Measurements from ENCODE around the gene ESR1. TPM values are rescaled to one million over a fixed set of nuclear protein-coding genes. Genes with fewer than 3 reads are reported as not detected.
A peak's percentile ranks its signal among the peaks of the same experiment; 100 is the strongest.

Gene ESR1
- total RNA-seq, 1 experiment from 2014 or later = 0.98 TPM

DNA sequence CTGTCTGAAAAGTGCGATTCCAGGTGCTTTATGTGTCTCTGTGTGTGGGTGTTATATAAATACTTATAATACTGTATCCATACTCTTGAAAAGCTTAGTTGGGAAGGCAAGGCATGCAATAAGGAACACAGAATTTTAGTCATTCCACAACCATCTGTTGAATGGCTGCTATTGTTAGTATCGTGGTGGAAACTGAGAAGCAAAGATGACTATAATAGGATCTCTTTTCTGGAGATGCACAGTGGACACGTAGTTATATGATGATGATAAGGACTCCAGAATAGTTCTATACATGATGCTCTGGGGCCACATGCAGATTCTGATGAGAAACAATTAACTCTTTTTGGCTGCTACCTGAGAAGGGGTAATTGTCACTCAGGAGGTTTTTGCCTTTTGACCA is 25.2 kb downstream of the ESR1 start:
- H3K9me3 Mint-ChIP-seq = no peaks in the 10 kb centered on the region
- H3K4me3 Mint-ChIP-seq = no peak overlapping the region
- peaks cover 12% of the 10 kb centered on the region for H3K4me1 Mint-ChIP-seq
- no peaks in the 10 kb centered on the region for H3K36me3 Mint-ChIP-seq
- H3K27ac Mint-ChIP-seq = no peak overlapping the region
- POLR2A ChIA-PET = no interaction called here
- CTCF ChIA-PET = no interaction called here
- TF ChIP-seq AFF4 (CRISPR knock-in tag; IDR thresholded peaks at IDR 0.05; ENCODE audit: borderline replicate concordance) = no peak
- no peak for TF ChIP-seq ZNF317 (CRISPR knock-in tag; IDR thresholded peaks at IDR 0.05; ENCODE audit: borderline replicate concordance, low read depth)
- TF ChIP-seq, protein P1, sequence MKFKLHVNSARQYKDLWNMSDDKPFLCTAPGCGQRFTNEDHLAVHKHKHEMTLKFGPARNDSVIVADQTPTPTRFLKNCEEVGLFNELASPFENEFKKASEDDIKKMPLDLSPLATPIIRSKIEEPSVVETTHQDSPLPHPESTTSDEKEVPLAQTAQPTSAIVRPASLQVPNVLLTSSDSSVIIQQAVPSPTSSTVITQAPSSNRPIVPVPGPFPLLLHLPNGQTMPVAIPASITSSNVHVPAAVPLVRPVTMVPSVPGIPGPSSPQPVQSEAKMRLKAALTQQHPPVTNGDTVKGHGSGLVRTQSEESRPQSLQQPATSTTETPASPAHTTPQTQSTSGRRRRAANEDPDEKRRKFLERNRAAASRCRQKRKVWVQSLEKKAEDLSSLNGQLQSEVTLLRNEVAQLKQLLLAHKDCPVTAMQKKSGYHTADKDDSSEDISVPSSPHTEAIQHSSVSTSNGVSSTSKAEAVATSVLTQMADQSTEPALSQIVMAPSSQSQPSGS (CRISPR knock-in tag; IDR thresholded peaks at IDR 0.05; ENCODE audit: borderline replicate concordance, low read depth) = no peak
- TF ChIP-seq, protein P2, sequence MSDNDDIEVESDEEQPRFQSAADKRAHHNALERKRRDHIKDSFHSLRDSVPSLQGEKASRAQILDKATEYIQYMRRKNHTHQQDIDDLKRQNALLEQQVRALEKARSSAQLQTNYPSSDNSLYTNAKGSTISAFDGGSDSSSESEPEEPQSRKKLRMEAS (CRISPR knock-in tag; IDR thresholded peaks at IDR 0.05) = no peak
- TF ChIP-seq NFYB (CRISPR knock-in tag; conservative IDR thresholded peaks at IDR 0.05; ENCODE audit: low read depth) = no peak
- no peak for TF ChIP-seq IRF2 (CRISPR knock-in tag; IDR thresholded peaks at IDR 0.05; ENCODE audit: borderline replicate concordance, low read depth)
- TF ChIP-seq, protein P3, sequence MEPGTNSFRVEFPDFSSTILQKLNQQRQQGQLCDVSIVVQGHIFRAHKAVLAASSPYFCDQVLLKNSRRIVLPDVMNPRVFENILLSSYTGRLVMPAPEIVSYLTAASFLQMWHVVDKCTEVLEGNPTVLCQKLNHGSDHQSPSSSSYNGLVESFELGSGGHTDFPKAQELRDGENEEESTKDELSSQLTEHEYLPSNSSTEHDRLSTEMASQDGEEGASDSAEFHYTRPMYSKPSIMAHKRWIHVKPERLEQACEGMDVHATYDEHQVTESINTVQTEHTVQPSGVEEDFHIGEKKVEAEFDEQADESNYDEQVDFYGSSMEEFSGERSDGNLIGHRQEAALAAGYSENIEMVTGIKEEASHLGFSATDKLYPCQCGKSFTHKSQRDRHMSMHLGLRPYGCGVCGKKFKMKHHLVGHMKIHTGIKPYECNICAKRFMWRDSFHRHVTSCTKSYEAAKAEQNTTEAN (CRISPR knock-in tag; IDR thresholded peaks at IDR 0.05) = no peak
- no peak for TF ChIP-seq GRHL2 (CRISPR knock-in tag; IDR thresholded peaks at IDR 0.05; ENCODE audit: insufficient replicate concordance, severe bottlenecking)
- no peak for TF ChIP-seq MXD4 (CRISPR knock-in tag; IDR thresholded peaks at IDR 0.05; ENCODE audit: borderline replicate concordance)
- no peak for TF ChIP-seq JAZF1 (CRISPR knock-in tag; IDR thresholded peaks at IDR 0.05)
- no peak for TF ChIP-seq NR3C1 (CRISPR knock-in tag; conservative IDR thresholded peaks at IDR 0.05; ENCODE audit: low read depth)
- TF ChIP-seq, protein P4, sequence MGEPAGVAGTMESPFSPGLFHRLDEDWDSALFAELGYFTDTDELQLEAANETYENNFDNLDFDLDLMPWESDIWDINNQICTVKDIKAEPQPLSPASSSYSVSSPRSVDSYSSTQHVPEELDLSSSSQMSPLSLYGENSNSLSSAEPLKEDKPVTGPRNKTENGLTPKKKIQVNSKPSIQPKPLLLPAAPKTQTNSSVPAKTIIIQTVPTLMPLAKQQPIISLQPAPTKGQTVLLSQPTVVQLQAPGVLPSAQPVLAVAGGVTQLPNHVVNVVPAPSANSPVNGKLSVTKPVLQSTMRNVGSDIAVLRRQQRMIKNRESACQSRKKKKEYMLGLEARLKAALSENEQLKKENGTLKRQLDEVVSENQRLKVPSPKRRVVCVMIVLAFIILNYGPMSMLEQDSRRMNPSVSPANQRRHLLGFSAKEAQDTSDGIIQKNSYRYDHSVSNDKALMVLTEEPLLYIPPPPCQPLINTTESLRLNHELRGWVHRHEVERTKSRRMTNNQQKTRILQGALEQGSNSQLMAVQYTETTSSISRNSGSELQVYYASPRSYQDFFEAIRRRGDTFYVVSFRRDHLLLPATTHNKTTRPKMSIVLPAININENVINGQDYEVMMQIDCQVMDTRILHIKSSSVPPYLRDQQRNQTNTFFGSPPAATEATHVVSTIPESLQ (CRISPR knock-in tag; IDR thresholded peaks at IDR 0.05) = no peak
- TF ChIP-seq NFE2L1 (CRISPR knock-in tag; IDR thresholded peaks at IDR 0.05) = no peak
- no peak for ATAC-seq
- H3K27me3 Mint-ChIP-seq (ENCODE audit: low read depth) = no peaks in the 10 kb centered on the region
- no peak for DNase-seq (ENCODE audit: low spot score)

GRCh38 chr6:151835396-151835795 is 27.9 kb downstream of the ESR1 start:
- POLR2A ChIA-PET = interaction anchor here (0.6 kb wide), 1 partner anchor 520 kb away, joined by 3 read pairs; no protein-coding TSS in a partner anchor
- Mint-ChIP-seq H3K27me3 (ENCODE audit: low read depth) (no peaks in the 10 kb centered on the region), H3K36me3 (no peaks in the 10 kb centered on the region), H3K27ac (no peak overlapping the region), H3K4me3 (no peak overlapping the region), H3K9me3 (no peaks in the 10 kb centered on the region), H3K4me1 (peaks cover 7% of the 10 kb centered on the region)
- ATAC-seq = peak; percentile 46
- TF ChIP-seq ZNF416 (CRISPR knock-in tag; IDR thresholded peaks at IDR 0.05) = no peak
- CTCF ChIA-PET = interaction anchor here (1.2 kb wide), 1 partner anchor 289 kb away, joined by 3 read pairs; no protein-coding TSS in a partner anchor
- DNase-seq (ENCODE audit: low spot score) = no peak
